HFF-Myc (cell line): ENCODE results near the gene CC2D2A.

ENCODE experiments used
- DNase-seq: peaks from one replicate; pipeline ENCODE4 v3.0.0-alpha.2; 2011; ENCODE audit warnings: low read depth; ENCODE audit errors: extremely low read depth
- H3K4me3 ChIP-seq: replicated peaks from 2 replicates; pipeline ENCODE4 v1.5.1; 2011; ENCODE audit warnings: low read depth, mild to moderate bottlenecking, control low read depth, low read length
- CTCF ChIP-seq: IDR thresholded peaks from 2 replicates; pipeline ENCODE4 v1.5.1; 2012; ENCODE audit warnings: mild to moderate bottlenecking, low read depth, low read length, control low read depth; ENCODE audit errors: missing control alignments

CC2D2A gene

DNA sequence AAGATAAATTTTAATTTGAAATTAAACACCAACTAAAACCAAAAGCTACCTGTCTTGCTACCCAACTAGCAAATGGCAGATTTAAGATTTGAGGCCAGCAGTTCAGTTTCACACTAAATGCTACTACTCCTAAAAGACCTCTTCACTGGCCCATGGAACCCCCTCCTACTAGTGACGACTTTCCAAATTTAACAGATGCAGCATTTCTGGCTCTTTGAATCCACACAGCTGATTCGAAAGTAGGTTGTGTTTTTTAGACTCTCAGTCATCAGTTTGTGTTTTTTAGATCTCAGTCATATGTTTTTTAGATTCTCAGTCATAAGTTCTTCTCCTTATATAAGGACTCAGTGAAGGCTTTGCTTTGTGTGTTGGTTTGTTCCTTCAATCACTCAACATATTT, 11.1 kb upstream of the CC2D2A start:
- TF ChIP-seq CTCF = no peak
- no peak for DNase-seq
- no peak overlapping the region for H3K4me3 ChIP-seq

DNA sequence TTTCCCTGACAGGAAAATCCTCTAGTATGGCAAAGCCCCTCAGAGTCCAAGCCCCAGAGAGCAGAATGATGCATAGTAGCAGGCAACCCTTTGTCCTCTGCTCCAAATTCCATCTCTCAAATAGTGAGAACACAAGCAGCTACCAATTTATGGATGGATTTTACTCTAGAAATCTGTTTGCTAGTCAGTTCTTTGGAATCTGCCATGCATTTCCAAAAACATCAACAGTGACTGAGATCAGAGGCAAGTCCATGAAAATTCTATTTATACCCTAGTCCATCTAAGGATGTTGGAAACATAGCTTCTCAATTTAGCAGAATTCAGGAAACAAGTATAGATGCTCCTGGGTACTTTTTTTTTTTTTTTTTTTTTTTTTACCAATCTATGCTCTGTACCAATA, 10.0 kb upstream of the CC2D2A start:
- DNase-seq = no peak
- H3K4me3 ChIP-seq = no peak overlapping the region
- TF ChIP-seq CTCF = no peak

DNA sequence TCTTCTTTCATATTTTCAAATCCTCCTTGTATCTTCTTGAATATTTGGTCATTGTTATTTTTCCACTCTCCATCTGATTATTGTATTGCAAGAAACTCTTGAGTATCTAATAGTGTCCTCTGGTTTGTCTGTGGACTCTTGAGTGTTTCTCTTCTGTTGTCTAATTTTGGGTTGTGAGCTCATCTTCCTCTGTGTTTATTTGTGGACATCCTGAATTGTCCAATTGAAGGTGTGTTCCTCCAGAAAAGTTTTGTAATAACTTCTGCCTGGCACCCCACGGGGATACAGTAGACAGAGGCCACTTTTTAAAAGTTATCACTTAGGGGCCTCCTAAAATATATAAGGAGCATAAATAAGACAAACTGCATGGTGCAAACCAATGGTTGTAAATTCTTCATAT, 3.1 kb upstream of the CC2D2A start:
- TF ChIP-seq CTCF = no peak

GRCh38 chr4:15470128-15470475, 420 bp downstream of the CC2D2A start:
- TF ChIP-seq CTCF = no peak
- DNase-seq = no peak
- peak overlapping the region; percentile 47 for H3K4me3 ChIP-seq

More for the DNA sequence above, 3.1 kb upstream of the CC2D2A start:
- no peak overlapping the region for H3K4me3 ChIP-seq
- no peak for DNase-seq

- no peak for DNase-seq
- no peak for TF ChIP-seq CTCF
- H3K4me3 ChIP-seq = no peak overlapping the region
Observed at GRCh38 chr4:15476396-15476795, 6.7 kb downstream of the CC2D2A start.

DNA sequence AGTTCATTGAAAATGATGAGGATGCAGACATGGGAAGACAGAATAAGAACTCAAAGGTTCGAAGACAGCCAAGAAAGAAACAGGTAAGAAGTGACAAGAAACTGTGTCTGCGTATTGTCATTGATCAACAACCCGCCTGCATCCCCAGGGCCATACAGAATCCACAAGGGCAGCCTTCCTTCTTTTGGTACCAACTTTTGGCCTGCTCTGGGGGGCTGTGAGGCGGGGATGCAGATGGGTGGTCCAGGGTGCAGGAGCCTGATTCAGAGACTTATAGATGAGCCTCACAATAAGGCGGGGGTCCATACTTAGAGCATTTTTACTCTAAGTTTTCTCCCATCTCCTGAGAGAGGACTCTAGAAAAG, 9.0 kb downstream of the CC2D2A start:
- peak overlapping the region; percentile 62; the same call in 1 of the 2 replicates for H3K4me3 ChIP-seq
- no peak for DNase-seq
- TF ChIP-seq CTCF = no peak

GRCh38 chr4:15479089-15479912, 9.6 kb downstream of the CC2D2A start:
- H3K4me3 ChIP-seq = peak overlapping the region; percentile 62
- DNase-seq = peak; percentile 86
- peak; percentile 73 for TF ChIP-seq CTCF
